Left renal cortex interstitium (tissue), 4 donors: ENCODE results near the gene ABCA1. TPM values are rescaled to one million over a fixed set of nuclear protein-coding genes. Genes with fewer than 3 reads are reported as not detected.
"Not testable (repeated sequence)": the region's sequence is repeated elsewhere in the genome, so short reads cannot be mapped to it uniquely, and the experiment has no call there.

Experiments used
- DNase-seq, 4 donors: peaks; one replicate each; pipeline ENCODE4 v3.0.0-alpha.2; 2013; ENCODE audit warnings: low read depth in 4 of 4, low spot score in 2 of 4, missing footprints in 1 of 4
- polyA plus RNA-seq, 4 donors: library from polyadenylated mRNA; unstranded; fragments of 120-200 nt; gene quantifications; one replicate each; pipeline ENCODE4 v1.2.1, GENCODE V29; 2013; ENCODE audit not compliant: insufficient read length in 4 of 4

Gene ABCA1
- polyA plus RNA-seq, 4 donors, result 7.2 to 12.0 (median 8.7) TPM

DNA sequence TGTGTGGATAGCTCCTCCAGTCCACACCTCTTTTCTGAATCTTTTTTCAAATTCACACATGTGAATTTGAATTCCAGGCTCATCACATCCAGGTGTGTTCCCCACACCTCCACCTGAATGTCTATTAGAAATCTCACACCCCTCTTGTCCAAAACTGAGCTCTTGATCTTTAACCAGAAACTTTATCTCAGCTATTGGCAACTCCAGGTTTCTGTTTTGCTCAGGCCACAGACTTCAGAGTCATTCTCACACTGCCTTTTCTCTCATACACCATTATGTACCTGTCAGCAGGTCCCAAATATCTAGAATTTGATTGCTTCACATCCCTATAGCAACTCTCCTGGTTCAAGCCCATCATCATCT lies 152.4 kb downstream of the ABCA1 start:
- no peak for DNase-seq

DNA sequence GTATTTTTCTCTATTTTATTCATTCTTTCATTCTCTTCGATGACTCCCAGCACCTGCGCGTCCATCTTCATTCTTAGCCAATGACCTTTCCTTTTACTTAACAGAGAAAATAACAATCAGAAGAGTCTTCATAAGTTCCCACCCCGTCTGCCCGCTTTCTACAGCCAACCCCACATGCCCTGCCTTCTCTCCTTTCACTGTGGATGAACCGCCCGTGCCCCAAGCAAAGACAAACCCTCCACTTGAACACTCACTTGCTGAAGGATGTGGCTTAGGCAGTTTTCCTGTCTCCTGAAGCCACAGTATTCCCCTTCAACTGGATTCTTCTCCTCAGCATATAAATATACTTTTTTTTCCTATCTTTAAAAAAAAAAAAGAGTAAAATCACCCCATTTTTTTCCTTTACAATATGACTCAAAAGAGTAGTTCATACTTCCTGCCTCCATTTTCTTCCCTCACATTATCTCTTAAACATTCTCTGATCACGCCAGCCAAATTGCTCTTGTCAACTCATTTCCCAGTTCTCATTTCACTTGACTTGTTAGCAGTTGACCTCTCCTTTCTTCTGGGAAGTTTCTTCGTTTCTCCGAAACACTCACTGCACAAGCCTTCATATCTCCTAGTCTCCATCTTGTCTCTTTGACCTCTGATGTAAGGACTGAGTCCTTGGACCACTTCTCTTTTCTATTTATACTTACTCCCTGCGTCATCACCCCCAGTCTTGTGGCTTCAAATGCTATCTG lies 153.0 kb downstream of the ABCA1 start:
- DNase-seq, result no peak

DNA sequence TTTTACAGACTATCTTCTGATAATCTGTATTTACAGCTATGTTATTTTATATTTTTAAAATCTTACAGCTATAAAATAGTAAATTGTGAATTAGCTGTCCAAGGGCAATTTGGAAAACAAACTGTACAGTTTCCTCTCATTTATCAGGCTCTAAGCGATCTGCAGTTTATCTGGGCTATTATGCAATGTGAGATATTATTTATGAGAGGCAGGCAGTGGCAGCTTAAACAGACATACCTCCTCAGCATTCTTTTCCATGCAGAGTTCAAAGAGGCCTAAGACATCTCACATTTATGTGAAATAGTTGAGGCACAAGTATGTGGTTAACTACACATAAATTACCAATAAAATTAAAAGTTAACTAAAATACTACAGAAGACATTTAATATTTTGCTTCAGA lies 153.8 kb downstream of the ABCA1 start:
- no peak for DNase-seq

DNA sequence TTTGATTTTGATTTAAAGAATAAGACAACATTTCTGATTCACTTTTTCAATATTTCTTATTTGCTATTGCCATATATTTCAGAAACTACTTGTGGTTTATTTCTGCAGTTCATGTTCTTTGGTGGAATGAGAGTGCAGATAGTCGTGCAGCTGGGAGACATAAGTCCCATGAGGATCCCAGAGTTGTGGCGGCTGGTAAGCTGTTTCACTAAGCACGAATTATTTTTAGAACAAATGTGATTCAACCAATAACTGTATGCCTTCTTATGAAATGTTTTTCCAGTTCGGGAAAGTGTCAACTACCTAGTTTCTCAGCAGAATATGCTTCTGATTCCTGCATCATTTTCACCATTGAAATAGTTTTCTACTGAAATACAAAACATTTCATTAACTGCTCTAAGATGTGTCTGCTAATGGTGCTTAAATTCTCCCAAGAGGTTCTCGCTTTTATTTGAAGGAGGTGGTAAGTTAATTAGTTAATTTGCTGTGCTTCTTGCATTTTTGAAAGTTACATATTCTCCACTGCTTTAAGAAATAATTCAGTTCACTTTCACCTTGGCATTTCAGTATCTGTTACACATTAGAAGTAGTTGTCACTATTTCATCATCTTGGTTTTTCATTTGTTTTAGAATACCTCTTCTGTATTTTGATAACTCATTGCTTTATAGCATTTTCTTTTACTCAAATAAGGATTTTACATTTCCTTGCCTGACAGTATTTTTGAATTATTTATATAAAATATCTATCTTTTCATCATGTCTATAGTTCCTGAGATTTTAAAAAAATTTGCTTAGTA lies 155.0 kb downstream of the ABCA1 start:
- DNase-seq, result no peak

DNA sequence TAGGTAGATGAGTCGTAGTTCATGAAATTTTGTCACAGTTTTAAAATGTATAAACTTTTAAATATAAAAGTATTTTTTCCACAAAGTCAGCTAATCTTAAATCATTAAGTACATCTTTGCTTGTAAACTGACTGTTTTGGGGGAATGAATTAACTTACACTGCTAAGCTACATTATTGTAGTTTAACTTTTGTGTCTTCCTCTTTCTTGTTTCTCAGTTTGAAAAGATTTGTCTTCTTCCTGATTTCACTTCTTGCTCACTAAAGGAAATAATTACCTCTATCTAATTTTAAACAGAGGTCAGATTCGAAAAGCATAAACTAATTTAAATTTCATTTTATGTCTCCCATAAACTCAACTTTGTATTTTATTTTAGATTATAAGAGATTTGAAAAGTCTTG lies 158.3 kb downstream of the ABCA1 start:
- no peak for DNase-seq

DNA sequence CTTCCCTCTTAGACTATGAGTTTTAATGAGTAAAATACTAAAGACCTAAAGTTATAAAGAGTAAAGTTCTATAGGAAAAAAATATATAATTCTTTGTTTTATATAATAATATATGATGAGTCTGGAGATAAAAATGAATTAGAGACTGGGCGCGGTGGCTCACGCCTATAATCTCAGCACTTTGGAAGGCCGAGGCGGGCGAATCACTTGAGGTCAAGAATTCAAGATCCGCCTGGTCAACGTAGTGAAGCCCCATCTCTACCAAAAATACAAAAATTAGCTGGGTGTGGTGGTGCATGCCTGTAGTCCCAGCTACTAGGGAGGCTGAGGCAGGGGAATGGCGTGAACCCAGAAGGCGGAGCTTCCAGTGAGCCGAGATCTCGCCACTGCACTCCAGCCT lies 158.9 kb downstream of the ABCA1 start:
- not testable (repeated sequence) for DNase-seq

DNA sequence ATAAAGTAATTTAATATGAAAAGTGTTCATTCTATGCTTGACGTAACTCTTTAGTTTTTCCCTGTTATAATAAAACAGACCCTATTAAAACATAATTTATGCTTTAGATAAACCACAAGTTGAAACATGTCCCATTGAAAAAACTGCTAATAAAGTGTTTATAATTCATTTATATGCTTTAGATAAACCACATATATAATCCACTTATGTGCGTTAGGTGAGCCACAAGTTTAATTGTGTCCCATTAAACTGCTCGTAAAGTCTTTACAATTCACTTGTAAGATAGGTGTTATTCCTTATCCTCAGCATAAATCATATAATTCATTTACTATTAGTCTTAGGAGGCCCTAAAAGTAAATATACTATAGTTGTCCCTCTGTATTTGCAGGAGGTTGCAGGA lies 160.4 kb downstream of the ABCA1 start:
- no peak for DNase-seq

DNA sequence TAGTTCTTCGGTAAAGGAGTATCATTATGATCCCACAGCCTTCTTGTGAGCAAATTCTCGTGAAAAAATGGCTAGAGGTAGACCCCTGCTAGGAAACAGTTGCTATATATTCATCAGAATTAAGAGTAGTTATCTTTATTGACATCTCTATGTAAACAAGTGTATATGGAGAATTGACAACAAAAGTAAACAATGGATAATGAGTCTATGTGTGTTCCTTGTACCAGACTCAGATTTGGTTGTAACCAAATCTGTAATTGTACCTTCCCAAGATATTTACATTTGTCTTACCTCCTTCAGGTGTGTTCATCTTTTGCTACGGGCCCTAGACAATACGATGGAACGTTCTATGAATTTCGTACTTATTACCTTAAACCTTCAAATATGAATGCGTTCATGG lies 161.9 kb downstream of the ABCA1 start:
- DNase-seq, result no peak

DNA sequence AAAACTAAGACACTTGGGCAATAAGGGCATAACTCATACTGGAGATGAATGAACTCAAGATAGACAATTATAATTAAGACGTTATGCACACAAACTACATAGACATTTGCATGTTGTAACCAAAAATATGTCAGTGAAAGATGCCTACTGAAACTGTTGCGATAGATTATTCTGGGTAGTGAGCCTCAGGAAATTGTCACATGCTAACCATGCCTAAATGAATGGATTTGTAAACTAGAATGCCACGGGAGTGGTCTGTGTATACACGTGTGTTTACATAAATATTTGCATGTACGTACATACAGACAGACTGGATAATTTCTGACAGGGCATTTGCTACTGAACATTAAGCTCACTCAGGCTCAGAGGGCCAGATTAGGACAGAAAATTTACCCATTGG lies 162.8 kb downstream of the ABCA1 start:
- DNase-seq, result no peak

DNA sequence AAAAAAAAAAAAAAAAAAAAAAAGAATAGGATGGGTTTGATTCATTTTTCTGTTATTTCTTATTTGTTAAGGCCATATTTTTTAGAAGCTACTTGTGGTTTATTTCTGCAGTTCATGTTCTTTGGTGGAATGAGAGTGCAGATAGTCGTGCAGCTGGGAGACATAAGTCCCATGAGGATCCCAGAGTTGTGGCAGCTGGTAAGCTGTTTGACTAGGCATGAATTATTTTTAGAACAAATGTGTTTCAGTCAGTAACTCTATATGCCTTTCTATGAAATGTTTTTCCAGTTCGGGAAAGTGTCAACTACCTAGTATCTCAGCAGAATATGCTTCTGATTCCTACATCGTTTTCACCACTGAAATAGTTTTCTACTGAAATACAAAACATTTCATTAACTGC lies 169.0 kb downstream of the ABCA1 start:
- DNase-seq, result no peak

DNA sequence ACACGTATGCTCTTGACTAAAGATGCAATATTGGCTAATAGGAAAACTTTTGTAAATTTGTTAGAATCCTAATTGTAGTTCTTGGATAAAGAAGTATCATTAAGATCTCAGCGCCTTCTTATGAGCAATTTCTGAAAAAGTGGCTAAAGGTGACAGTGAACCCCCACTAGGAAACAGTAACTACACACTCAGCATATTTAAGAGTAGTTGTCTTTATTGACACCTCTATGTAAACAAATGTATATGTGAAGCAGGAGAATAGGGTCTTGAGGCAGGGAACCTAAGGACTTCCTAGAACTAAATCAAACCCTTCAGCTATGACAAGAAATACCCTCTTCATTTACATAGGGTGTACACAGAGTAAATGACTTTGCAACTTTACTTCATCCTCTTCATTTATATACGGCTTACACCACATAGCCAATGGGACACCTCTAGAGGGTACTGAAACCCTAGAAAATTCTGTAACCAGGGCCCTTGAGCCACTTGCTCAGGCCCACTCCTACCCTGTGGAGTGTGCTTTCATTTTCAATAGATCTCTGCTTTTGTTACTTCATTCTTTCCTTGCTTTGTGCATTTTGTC lies 177.7 kb downstream of the ABCA1 start:
- DNase-seq, result no peak

DNA sequence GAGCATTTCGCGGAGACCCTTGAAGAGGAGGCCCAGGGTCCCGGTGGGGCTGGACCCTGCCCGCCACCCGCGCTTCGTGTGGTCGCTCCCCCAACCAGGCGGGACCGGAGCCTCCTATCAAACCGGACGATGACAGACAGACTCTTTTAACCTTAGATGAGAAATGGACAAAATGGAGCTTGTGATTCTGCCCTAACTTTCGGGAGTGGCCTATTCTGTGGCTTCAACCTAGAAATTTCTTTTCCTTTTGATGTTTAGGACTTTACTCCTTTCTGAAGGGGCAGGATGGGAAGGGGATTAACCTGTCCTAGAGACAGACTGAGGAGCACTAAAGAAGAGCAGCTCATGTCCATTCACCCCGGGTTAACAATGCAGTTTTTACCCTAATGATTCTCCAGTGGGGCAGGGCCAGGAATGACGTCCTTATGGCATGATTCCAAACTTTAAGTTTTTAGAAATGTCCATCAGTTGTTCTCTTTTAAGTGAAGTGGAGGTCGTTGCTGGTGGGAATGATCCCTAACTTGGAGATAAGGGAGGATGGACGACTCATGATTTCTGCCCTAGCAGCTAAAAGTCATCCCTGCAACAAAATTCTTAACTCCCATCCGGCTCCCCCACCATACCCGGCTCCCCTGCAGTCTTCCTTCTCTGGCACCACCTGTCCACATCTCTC lies 179.5 kb downstream of the ABCA1 start:
- DNase-seq, result peak in 2 of 4 donors; percentile 19 to 24

DNA sequence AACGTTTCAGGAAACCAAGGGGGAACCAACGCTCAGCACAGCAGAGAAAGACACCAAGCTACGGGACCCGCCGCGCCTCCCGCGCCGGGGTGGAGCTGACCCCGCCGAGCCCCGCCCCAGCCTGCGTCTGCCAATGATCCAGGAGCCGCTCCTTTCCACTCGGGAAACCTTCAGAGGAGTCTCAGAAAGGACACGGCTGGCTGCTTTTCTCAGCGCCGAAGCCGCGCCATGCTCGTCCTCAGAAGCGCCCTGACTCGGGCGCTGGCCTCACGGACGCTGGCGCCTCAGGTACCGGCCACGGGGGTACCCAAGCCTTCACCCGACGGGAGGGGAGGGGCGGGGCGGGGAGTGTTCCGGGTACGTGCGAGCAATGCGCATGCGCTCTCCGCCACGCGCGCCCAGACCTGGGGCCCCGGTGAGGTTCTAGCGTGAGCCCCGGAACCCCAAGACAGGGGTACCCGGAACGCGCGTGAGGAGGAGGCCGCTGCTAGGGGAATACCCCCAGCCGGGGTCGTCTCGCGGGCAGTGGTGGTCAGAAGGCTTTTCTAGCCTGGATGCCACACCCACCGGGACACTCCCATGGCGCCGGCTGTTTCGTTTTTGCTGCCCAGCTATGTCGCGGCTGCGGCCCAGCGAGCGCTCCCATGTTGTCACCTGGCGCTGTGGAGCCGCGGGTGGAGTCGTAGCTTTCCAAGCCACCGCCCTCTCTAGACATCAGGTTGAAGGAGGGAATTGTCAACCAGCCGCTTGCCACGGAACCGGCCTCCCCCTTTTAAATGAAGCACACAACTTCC lies 180.2 kb downstream of the ABCA1 start, which contains the start of gene NIPSNAP3A:
Gene NIPSNAP3A, plus strand, starts transcription at position 119 of the 794 bp plus-strand sequence. Its CDS starts 110 bp downstream, at position 229.
- peak in 3 of 4 donors; percentile 65 to 82 (median 71) for DNase-seq

DNA sequence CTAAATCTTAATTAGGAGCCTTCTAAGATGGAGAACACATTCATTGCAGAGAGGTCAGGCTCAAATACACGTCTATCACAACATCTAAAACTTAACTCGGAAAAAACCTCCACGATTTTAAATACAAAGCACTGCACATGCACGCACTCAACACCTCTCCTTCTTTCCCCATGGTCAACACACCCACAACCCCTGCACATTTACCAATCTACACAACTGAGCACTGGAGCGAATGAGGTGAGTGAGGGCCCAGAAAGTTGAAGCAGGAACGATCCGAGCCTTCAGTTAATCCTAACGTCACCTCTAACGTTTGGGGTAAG lies 180.8 kb downstream of the ABCA1 start:
- DNase-seq, result peak in 1 of 4 donors; percentile 91

DNA sequence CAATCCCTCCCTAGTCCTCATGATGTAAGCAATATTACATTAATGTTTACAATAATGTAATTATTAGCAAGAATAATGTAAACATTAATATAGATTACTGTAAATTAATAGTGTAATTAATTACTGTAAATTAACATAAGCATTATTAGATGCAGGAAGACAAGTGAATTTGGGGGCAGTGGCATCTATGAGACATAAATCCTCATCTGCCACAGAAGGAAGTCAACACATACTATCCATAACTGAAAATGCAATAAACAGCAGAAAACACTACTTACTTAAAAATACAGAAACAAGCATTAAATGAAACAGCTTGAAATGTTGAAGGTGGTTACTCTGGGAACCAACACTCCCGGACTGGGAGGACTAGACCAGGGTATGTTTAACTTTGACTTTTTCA lies 181.2 kb downstream of the ABCA1 start:
- DNase-seq, result no peak

DNA sequence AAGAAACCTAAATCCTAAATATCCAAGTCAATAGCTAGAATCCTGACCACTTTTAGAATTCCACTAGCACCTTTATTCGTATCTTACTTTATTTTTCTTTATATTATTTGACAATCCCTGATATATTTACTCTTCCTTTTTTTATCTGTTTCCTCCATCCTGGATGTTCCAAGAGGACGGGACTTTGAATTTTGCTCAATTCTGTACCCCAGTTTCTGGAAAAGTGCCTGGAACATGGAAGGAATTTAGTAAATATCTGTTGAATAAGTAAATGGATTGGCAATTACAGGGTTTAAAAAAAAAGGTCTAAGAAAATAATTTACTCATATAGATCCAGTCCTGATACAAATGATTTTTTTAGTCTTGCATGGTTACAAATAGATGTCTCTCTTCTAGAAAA lies 181.7 kb downstream of the ABCA1 start:
- no peak for DNase-seq

DNA sequence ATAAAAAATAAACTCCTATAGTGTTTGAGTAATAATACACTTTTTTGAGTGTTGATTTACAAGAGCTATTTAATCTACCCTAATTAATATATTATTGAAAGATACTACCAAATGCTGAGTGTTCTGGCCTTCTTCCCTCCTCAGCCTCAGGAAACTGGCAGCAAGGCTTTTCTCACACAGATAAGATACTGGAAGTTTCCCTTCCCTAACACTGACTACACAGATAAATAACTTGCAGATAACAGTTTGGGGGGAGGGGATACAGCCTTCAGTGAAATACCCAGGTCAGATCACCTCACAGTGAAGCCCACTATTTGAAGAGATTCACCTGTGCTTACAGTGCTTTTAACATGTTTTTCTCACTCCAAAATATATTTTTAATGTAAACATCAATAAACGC lies 182.1 kb downstream of the ABCA1 start:
- no peak for DNase-seq

DNA sequence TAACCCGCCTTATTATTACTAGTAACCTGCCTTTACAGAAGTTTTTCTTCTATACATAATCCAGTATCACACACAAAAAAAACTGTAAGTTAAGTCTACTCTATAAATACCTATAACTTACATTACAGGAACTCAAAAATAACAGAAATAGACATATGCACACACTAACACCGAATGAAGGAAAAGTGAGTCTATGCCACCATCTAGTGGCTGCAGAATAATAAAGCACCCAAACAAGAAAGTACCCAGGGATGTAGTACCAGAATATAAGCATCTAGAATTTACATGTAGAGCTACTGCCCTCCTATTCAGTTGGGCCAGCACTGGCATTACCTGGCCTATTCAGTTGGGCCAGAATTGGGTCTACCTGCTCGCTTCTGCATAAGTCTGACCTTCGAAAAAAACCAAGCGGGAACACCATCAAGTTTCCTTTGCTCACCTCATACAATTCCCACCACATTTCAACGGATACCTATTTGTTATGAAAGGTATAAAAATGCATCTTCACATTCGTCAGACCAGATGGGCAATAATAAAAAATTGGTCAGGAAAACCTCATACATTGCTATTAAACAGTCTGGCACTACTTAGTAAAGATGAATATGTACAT lies 184.5 kb downstream of the ABCA1 start:
- DNase-seq, result peak in 2 of 4 donors; percentile 32 to 63

DNA sequence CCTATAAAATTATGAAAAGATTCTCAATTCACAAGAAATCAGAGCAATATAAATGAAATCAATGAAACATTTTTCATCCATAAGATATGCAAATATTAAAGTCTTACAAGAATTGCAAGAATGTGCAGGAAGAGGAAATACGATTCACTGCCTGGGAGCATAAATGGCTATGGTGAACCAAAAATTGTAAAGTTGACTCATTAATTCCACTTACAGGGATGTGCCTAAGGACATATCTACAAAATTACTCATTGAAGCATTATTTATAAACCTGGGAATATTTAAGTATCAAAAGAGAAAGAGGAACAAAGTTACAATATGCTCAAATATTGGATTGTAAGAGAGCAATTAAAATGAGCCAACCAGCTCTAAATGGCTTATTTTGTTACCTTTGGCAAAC lies 187.3 kb downstream of the ABCA1 start:
- no peak for DNase-seq

DNA sequence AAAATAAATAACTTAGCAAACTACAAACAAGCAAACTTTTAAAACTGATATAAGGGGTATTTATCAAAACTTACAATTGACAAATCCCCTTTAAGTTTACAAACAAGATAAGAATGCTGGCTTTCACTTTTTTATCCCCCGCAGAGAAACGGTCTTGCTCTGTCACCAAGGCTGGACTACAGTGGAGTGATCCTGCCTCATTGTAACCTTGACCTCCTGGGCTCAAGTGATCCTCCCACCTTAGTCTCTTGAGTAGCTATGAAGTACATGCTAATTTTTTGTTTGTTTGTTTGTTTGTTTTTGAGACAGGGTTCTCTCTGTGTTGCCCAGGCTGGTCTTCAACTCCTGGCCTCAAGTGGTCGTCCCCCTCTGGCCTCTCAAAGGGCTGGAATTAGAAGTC lies 189.5 kb downstream of the ABCA1 start:
- DNase-seq, result no peak
